Posterior vena cava (tissue), 2 donors: ENCODE results near the gene LILRB5. TPM values are rescaled to one million over a fixed set of nuclear protein-coding genes. Genes with fewer than 3 reads are reported as not detected.

Source experiments
- DNase-seq: peaks from one replicate; pipeline ENCODE4 v3.0.0-alpha.2; 2020; ENCODE audit warnings: low spot score
- intact Hi-C, 2 donors: fragments of 100-400 bp; cut with DNase I; formaldehyde crosslinking; loops; one replicate each; pipeline versions ENCODE4 v1.14.1 to v1.14.2; 2022 to 2023
- microRNA-seq, 2 donors: library from miRNA; unstranded; fragments of <30 nt; microRNA quantifications; one replicate each; pipeline ENCODE4 v1.2.0, GENCODE V29; 2020 to 2021; ENCODE audit warnings: borderline microRNAs expressed in 2 of 2
- total RNA-seq, 2 donors: library from RNA; stranded (reverse); fragmentation: NEBNext Ultra II Directional; extraction: Animal tissue kit (Norgen Biotek cat#: 25700); gene quantifications; one replicate each; pipeline ENCODE4 v1.2.1, GENCODE V29; 2021
- donor health status: DM: yes; HTN: yes; CAD: no.
- donor health status: DM: yes; HTN: yes; CAD: no.

Gene LILRB5
- total RNA-seq, 2 donors from 2014 or later, result 14.9 to 22.5 TPM

DNA sequence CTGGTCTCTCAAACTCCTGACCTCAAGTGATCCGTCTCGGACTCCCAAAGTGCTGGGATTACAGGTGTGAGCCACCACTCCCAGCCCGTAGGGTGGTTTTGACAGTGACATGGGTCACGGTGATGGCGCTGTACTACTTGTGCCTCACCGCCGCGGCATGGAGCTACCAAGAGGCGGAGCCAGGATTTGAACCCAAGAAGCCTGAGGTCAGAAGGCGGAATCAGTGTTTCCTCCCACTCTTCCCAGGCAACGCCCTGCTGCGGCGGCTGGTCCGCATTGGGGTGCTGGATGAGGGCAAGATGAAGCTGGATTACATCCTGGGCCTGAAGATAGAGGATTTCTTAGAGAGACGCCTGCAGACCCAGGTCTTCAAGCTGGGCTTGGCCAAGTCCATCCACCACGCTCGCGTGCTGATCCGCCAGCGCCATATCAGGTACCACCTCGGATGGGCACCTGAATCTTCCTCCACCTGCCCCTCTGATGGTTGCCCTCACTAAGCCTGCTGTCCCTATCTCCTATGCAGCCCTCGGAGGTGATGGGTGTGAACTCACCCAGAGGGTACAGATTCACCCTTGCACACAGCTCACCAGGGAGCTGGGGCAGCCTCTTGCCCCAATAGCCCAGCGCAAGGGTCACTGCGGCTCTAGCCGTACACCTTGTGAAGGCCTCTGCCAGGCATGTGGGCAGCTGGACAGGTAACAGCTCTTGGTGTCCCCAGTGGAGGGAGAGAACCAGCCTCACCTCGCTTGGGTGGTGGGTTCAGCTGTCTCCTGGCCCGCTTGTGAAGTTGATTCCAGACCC lies 50.8 kb downstream of the LILRB5 start:
- intact Hi-C loops, result loop anchor here in 1 of 2 donors (2.0 kb wide), 1 partner anchor 33 kb away; the partner anchor contains the start of gene TMC4
- DNase-seq, result peak; percentile 81

- intact Hi-C loops, result no loop called here
- peak; percentile 36 for DNase-seq
Measured at GRCh38 chr19:54204767-54205468, 52.2 kb downstream of the LILRB5 start.

DNA sequence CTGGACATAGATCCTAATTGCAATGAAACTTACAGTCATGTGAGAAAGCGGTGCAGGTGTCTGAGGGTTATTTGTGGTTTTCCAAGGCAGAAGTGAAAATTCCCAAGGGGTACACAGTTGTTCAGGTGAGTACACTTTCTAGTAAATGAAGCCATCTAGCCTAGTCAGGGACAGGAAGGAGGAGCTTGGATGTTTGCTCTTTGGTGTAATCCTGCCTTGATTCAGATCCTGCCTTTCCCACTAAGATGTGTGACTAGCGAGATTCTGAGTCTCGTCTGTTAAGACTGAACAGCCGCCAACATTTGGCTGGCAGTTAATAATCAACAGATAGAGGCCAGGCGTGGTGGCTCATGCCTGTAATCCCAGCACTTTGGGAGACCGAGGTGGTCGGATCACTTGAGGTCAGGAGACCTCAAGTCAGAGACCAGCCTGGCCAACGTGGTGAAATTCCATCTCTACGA lies 53.9 kb downstream of the LILRB5 start:
- intact Hi-C loops, result no loop called here
- peak; percentile 55 for DNase-seq

DNA sequence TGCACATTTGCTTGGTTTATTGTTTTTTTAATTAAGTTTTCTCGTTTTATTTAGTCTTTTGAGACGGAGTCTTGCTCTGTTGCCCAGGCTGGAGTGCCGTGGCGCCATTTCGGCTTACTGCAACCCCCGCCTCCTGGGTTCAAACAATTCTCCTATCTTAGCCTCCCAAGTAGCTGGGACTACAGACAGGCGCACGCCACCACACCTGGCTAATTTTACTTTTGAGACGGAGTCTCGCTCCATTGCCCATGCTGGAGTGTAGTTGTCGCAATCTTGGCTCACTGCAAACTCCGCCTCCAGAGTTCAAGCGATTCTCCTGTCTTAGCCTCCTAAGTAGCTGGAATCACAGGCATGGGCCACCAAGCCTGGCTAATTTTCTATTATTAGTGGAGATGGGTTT lies 55.1 kb downstream of the LILRB5 start:
- peak; percentile 38 for DNase-seq
- intact Hi-C loops, result no loop called here

DNA sequence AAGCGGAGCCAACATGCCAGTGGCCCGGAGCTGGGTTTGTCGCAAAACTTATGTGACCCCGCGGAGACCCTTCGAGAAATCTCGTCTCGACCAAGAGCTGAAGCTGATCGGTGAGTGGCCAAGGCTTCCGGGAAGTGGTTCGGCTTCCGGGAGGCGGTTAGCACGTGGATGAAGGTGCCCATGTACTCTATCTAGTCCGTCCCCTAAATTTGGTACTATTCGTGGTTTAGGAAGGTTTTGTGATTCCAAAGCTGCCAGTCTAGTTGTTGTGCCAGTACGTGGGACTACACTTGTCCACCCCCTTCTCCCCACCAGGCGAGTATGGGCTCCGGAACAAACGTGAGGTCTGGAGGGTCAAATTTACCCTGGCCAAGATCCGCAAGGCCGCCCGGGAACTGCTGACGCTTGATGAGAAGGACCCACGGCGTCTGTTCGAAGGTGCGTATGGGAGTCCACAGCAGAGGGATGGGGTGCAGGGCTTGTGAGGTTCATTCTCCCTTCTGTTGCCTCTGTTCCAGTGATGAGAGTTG lies 55.8 kb downstream of the LILRB5 start:
- DNase-seq, result no peak
- intact Hi-C loops, result no loop called here

Small RNA genes lying within 50 kb of the gene (microRNA-seq; reads per million reads assigned to microRNA genes)
- 0 reads per million in 2 donors for gene MIR4752

Other genes with a start within 250 kb of the LILRB5 start
- gene VSTM1, start 193.4 kb downstream of the LILRB5 start, total RNA-seq, result under 1 TPM in 1 of 2 donors, not detected in 1; 0.60 TPM
- not detected for gene TARM1, start 175.9 kb downstream of the LILRB5 start, total RNA-seq
- 1 to 10 TPM; 3.9 to 5.0 TPM for gene OSCAR, start 156.5 kb downstream of the LILRB5 start, total RNA-seq
- gene NDUFA3, start 154.4 kb downstream of the LILRB5 start, total RNA-seq, result 100 to 1,000 TPM in 1 of 2 donors, 10 to 100 TPM in 1; 59.3 to 105 TPM
- 10 to 100 TPM; 13.3 to 14.8 TPM for gene TFPT, start 141.6 kb downstream of the LILRB5 start, total RNA-seq
- 10 to 100 TPM; 33.6 to 37.6 TPM for gene PRPF31, start 141.5 kb downstream of the LILRB5 start, total RNA-seq
- 10 to 100 TPM; 25.6 to 29.1 TPM for gene CNOT3, start 119.5 kb downstream of the LILRB5 start, total RNA-seq
- gene LENG1, start 97.6 kb downstream of the LILRB5 start, total RNA-seq, result 1 to 10 TPM; 4.7 to 6.2 TPM
- gene TMC4, start 84.1 kb downstream of the LILRB5 start, total RNA-seq, result 1 to 10 TPM; 1.1 to 1.4 TPM
- gene MBOAT7, start 67.7 kb downstream of the LILRB5 start, total RNA-seq, result 10 to 100 TPM; 29.0 to 38.6 TPM
- gene TSEN34, start 66.0 kb downstream of the LILRB5 start, total RNA-seq, result 10 to 100 TPM; 17.3 to 24.5 TPM
- 1,000 to 10,000 TPM in 1 of 2 donors, 100 to 1,000 TPM in 1; 777 to 1,026 TPM for gene RPS9, start 56.4 kb downstream of the LILRB5 start, total RNA-seq
- 10 to 100 TPM; 14.6 to 25.5 TPM for gene LILRB3, start 34.3 kb downstream of the LILRB5 start, total RNA-seq
- 1 to 10 TPM; 8.1 to 9.6 TPM for gene LILRA6, start 14.5 kb downstream of the LILRB5 start, total RNA-seq
- 10 to 100 TPM in 1 of 2 donors, 1 to 10 TPM in 1; 7.3 to 12.9 TPM for gene LILRB2, start 23.8 kb upstream of the LILRB5 start, total RNA-seq
- gene LILRA5, start 55.9 kb upstream of the LILRB5 start, total RNA-seq, result 10 to 100 TPM in 1 of 2 donors, 1 to 10 TPM in 1; 6.2 to 11.7 TPM
- gene LILRA4, start 81.9 kb upstream of the LILRB5 start, total RNA-seq, result under 1 TPM in 1 of 2 donors, not detected in 1; 0.57 TPM
- 10 to 100 TPM; 18.3 to 42.2 TPM for gene LAIR1, start 107.7 kb upstream of the LILRB5 start, total RNA-seq
- gene TTYH1, start 158.2 kb upstream of the LILRB5 start, total RNA-seq, result 1 to 10 TPM in 1 of 2 donors, under 1 TPM in 1; 0.60 to 1.4 TPM
- 100 to 1,000 TPM; 113 to 140 TPM for gene LENG8, start 191.9 kb upstream of the LILRB5 start, total RNA-seq
- gene LENG9, start 206.5 kb upstream of the LILRB5 start, total RNA-seq, result 1 to 10 TPM; 4.2 to 5.1 TPM
- 10 to 100 TPM; 24.8 to 25.7 TPM for gene CDC42EP5, start 216.0 kb upstream of the LILRB5 start, total RNA-seq
- gene LAIR2, start 245.6 kb upstream of the LILRB5 start, total RNA-seq, result not detected